NCI-H2227 (cell line): ENCODE data around the gene GOLGA6D.
"Not testable (repeated sequence)": the region's sequence is repeated elsewhere in the genome, so short reads cannot be mapped to it uniquely, and the experiment has no call there.

Source experiments
- DNase-seq: peaks from one replicate; lab custom pipeline; 2025; ENCODE audit not compliant: unreplicated experiment; lab: John Stamatoyannopoulos, UW

Gene GOLGA6D

DNA sequence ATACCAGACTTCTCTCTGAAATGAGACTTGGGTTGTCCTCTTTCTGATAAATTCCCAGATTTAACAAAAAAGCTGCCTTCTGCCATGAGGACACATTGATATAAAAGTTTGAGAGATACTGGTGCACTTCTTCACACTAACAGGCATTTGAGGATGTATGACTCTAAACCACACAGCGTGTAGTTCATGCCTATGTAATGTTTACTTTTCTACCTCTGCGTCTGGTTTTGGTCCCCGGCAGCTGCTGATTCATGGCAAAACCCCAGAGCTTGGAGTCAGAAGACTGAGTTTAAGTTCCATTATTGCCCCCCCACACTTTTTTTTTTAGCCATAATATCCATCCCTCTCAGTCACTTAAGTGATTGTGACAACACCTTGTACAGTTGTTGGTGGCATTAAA lies 1.5 kb downstream of the GOLGA6D start:
- not testable (repeated sequence) for DNase-seq

GRCh38 chr15:75293660-75294059 lies 11.0 kb downstream of the GOLGA6D start:
- not testable (repeated sequence) for DNase-seq

DNA sequence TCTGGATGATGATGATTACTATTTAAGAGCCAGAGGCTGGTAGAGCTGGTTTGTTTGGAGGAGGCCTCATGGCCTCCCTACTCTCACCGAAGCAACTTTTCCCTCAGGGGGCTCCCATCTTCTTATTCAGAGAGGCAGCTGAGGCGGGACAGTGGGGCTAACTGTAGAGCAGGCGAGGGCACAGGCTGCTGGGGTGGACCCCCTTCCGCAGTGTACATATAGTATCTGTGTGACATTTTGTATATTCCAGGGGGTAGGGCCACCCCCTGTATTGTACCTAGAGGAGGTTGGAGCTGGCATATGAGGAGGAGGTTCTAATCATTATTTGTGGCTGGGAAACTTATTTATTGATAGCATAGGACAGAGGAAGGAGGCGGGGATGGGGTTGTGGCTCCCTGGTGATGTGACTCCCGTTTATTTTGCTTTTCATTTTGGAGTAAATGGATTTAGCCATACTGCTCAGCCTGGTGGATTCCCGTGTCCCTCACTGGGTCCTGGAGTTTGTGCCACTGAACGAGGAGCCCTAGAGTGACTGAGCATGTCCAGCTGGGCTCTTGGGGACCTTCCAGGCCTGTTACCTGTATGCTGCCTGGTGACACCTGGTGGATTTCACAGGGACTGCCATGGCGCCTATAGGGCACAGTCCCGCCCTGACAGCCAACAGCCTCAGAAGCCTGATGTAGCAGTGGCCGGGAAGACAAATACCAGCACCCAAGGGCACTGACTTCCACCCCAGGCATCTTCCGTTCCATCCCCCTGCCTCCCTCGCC lies 16.1 kb downstream of the GOLGA6D start:
- DNase-seq: not testable (repeated sequence)

DNA sequence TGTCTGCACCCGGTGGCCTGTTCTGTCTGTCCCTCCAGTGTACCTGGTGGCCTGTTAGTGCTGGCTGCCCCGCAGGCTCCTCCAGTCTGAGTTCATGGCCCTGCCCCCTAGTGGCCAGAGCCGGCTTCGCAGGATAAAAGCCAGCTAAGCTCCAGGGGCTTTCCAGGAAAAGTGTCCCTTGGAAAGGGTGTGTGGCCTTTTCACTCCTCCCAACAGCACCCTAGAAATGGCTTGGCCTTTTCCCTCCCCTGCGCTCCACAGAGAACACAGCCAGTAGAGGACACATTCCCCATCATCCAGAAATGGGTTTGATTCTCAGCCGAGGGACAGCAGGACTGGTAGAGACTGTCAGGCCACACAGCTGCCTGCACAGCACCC lies 16.7 kb downstream of the GOLGA6D start:
- not testable (repeated sequence) for DNase-seq

- DNase-seq: not testable (repeated sequence)
Observed at GRCh38 chr15:75300026-75300425, 17.4 kb downstream of the GOLGA6D start.

DNA sequence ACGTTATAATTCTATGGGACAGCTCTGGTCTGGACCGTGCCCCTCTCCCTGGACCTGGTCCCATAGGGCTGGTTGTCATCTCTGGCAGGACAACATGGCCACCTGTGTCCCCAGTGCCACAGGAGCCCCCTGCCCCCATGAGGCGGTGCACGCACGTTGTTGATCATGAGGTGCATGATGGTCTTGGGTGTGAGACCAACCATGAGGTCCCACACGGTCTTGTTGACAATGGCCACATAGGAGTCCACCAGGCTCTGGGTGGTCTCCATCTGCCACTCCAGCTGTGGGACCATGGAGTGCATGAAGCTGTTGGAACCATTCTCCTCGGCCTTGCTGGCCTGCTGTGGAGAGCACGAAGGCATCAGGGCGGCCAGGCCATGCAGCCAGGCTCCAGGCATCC lies 19.7 kb downstream of the GOLGA6D start:
- DNase-seq: no peak

GRCh38 chr15:75302753-75303152 lies 20.1 kb downstream of the GOLGA6D start:
- DNase-seq: not testable (repeated sequence)

DNA sequence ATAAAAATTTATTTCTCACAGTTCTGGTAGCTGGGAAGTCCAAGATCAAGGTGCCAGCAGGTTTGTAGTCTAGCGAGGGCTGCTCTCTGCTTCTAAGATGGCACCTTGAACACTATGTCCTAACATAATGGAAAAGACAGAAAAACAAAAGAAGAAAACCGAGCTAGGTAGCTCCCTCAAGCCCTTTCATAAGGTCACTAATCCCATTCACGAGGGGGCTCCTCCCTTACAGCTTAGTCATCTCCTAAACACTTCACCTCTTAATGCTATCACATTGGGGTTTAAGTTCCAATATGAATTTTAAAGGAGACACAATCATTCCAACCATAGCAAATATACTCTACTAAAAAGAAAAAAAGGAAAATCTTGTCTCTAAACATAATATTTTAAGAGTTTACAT lies 23.6 kb downstream of the GOLGA6D start:
- DNase-seq: no peak

- peak; percentile 27 for DNase-seq
Observed at GRCh38 chr15:75307778-75308390, 25.2 kb downstream of the GOLGA6D start.

- no peak for DNase-seq
Observed at GRCh38 chr15:75309711-75310110, 27.1 kb downstream of the GOLGA6D start.

- DNase-seq: not testable (repeated sequence)
Observed at GRCh38 chr15:75312548-75312947, 29.9 kb downstream of the GOLGA6D start.

GRCh38 chr15:75313116-75313845 lies 30.6 kb downstream of the GOLGA6D start:
- no peak for DNase-seq

GRCh38 chr15:75314552-75315290 lies 32.1 kb downstream of the GOLGA6D start:
- DNase-seq: no peak

GRCh38 chr15:75319231-75319897 lies 36.7 kb downstream of the GOLGA6D start:
- not testable (repeated sequence) for DNase-seq

DNA sequence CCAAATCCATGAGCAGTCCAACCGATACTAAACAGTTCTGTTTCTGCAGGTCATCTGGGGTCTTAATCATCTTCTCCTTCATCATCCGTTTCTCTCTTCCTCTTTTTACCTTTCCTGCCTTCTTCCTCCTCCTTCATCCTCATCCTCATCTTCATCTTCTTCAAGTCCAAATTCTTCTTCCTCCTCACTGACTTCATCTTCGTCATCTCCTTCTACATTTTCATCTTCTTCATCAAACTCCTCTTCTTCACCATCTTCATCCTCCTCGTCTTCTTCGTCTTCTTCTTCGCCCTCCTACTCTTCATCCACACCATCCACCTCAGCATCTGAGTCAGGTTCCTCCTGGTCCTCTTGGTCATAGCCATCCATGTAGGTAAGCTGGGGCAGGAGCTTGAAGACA lies 39.1 kb downstream of the GOLGA6D start:
- no peak for DNase-seq

GRCh38 chr15:75325922-75326321 lies 43.3 kb downstream of the GOLGA6D start:
- no peak for DNase-seq

GRCh38 chr15:75327005-75327404 lies 44.4 kb downstream of the GOLGA6D start:
- DNase-seq: no peak

- DNase-seq: no peak
Observed at GRCh38 chr15:75327491-75327890, 44.9 kb downstream of the GOLGA6D start.

DNA sequence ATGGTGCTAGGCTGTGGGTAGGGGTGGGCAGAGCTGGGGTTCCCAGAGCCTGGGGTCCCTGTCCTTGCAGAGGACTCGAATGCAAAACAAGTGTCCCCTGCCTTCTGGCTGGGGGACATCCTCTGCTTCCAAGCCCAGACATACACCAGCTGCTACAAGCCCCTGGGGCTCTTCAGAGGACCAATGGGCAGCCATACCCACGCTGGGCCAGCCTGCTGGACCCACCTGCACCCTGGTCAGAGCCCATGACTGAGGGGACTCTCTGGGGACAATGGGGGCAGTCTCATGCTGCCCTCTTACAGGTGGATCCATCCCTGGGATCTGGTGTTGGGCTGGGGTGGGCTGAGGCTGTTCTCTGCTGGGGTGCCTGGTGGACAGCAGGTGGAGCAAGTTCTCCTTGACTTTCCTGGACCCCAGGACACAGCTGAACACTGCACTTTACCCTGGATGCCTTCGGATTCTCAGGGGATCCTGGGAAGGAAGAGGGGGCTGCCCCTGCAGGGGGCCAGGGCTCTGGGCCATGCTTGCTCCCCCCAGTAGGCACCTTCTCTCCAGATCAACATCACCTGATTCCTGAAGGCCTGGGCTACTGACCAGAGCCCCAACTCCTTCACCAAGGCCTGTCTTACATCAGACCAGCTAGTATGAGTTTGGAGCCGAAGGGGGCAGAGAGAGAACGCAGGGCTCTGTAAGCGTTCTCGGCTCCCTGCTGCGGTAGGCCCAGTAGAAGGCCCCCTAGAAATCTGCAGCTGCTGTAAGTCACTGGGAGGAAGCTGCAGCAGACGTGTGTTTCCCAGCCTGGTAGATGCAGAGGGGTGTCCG lies 46.1 kb downstream of the GOLGA6D start:
- no peak for DNase-seq

DNA sequence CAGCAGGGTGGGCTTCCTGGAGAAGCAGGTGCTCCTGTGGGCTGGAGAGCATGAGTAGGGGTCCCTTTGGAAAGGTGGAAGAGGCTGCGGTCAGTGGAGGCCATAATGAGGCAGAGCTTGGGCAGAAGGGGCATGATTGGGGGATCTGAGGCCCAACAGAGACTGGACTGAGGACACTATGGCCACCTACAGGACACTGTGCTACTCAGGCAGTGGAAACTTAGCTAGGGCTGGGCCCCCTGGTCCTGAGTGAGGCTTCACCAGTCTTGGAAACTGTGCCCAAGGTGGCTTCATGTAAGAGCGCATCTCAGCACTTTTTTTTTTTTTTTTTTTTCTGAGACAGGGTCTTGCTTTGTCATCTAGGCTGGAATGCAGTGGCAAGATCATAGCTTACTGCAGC lies 46.9 kb downstream of the GOLGA6D start:
- no peak for DNase-seq
